PFSK-1 (cell line): ENCODE measurements around the gene STK40.

ENCODE experiments used
- FOXP2 ChIP-seq: optimal IDR thresholded peaks from 2 replicates; pipeline ENCODE3; 2011; ENCODE audit warnings: borderline replicate concordance, control low read depth, inconsistent platforms; ENCODE audit not compliant: insufficient read depth; ENCODE audit errors: extremely low read length, extremely low read depth
- POLR2AphosphoS5 ChIP-seq: IDR thresholded peaks from 2 replicates; pipeline ENCODE4 v1.6.1; 2012; ENCODE audit warnings: low read depth, mild to moderate bottlenecking, control low read depth, low read length, moderate library complexity
- REST ChIP-seq, 2 experiments: IDR thresholded peaks; 2 replicates each; pipeline versions ENCODE4 v1.6.1 to v1.8.0; 2011 to 2012; ENCODE audit warnings: low read depth in 2 of 2, low read length in 2 of 2, control low read depth in 1 of 2, inconsistent platforms in 1 of 2, mild to moderate bottlenecking in 1 of 2, moderate library complexity in 1 of 2; ENCODE audit not compliant: insufficient read depth in 1 of 2
- SIN3A ChIP-seq: IDR thresholded peaks from 2 replicates; pipeline ENCODE4 v1.6.1; 2012; ENCODE audit warnings: mild to moderate bottlenecking, low read length, moderate library complexity, borderline replicate concordance; ENCODE audit not compliant: insufficient read depth
- TAF1 ChIP-seq: IDR thresholded peaks from 2 replicates; pipeline ENCODE4 v1.6.1; 2012; ENCODE audit warnings: low read length, control low read depth, borderline replicate concordance; ENCODE audit not compliant: insufficient read depth

STK40 gene

GRCh38 chr1:36377791-36378492, 7.8 kb downstream of the STK40 start:
- no peak for TF ChIP-seq REST (IDR thresholded peaks at IDR 0.05; ENCODE audit: insufficient read depth in 1 of 2, low read depth in 2 of 2, low read length in 2 of 2)
- no peak for TF ChIP-seq POLR2AphosphoS5
- no peak for TF ChIP-seq SIN3A
- TF ChIP-seq FOXP2, result no peak
- TF ChIP-seq TAF1, result no peak

GRCh38 chr1:36372617-36373016, 13.1 kb downstream of the STK40 start:
- TF ChIP-seq REST (IDR thresholded peaks at IDR 0.05; ENCODE audit: insufficient read depth in 1 of 2, low read depth in 2 of 2, low read length in 2 of 2), result no peak
- no peak for TF ChIP-seq POLR2AphosphoS5
- TF ChIP-seq SIN3A, result no peak

GRCh38 chr1:36369061-36369861, 16.5 kb downstream of the STK40 start:
- TF ChIP-seq POLR2AphosphoS5, result no peak

- TF ChIP-seq REST (IDR thresholded peaks at IDR 0.05; ENCODE audit: insufficient read depth in 1 of 2, low read depth in 2 of 2, low read length in 2 of 2), result no peak
- TF ChIP-seq POLR2AphosphoS5, result no peak
- no peak for TF ChIP-seq FOXP2
- no peak for TF ChIP-seq SIN3A
- TF ChIP-seq TAF1, result no peak
Measured at GRCh38 chr1:36367798-36368197, 17.9 kb downstream of the STK40 start.

GRCh38 chr1:36367066-36367465, 18.7 kb downstream of the STK40 start:
- no peak for TF ChIP-seq TAF1
- no peak for TF ChIP-seq REST (IDR thresholded peaks at IDR 0.05; ENCODE audit: insufficient read depth in 1 of 2, low read depth in 2 of 2, low read length in 2 of 2)
- no peak for TF ChIP-seq FOXP2
- TF ChIP-seq POLR2AphosphoS5, result no peak
- TF ChIP-seq SIN3A, result no peak
